HG03520 (cell line): ENCODE measurements around the gene NFE2.
"Not testable (repeated sequence)": the region's sequence is repeated elsewhere in the genome, so short reads cannot be mapped to it uniquely, and the experiment has no call there.

Experiments
- ATAC-seq: cut with Tn5 transposase; IDR thresholded peaks from one replicate; pipeline ENCODE4 v1.9.1; 2021; ENCODE audit warnings: mild to moderate bottlenecking, moderate library complexity; ENCODE audit not compliant: unreplicated experiment

Gene NFE2

GRCh38 chr12:54284070-54284780 lies 16.6 kb downstream of the NFE2 start:
- not testable (repeated sequence) for ATAC-seq

- ATAC-seq: no peak
These were observed 17.7 kb downstream of the NFE2 start for GRCh38 chr12:54282949-54283593.

- ATAC-seq: not testable (repeated sequence)
These were observed 19.1 kb downstream of the NFE2 start for GRCh38 chr12:54281694-54282093.

- ATAC-seq: not testable (repeated sequence)
These were observed 19.6 kb downstream of the NFE2 start for GRCh38 chr12:54281261-54281638.

GRCh38 chr12:54280468-54281260 lies 20.2 kb downstream of the NFE2 start, which contains the start of gene HNRNPA1:
TSS of gene HNRNPA1 (plus strand) at chr12:54280726. CDS start at chr12:54280808, 82 bp downstream.
- ATAC-seq: peak; percentile 84

GRCh38 chr12:54279632-54280467 lies 21.0 kb downstream of the NFE2 start, which contains the start of gene CBX5:
TSS of gene CBX5 (minus strand) at chr12:54280122. CDS start at chr12:54257650, 22,472 bp downstream.
- peak; percentile 60 for ATAC-seq

GRCh38 chr12:54279227-54279631 lies 21.6 kb downstream of the NFE2 start:
- no peak for ATAC-seq

- ATAC-seq: no peak
These were observed 23.0 kb downstream of the NFE2 start for GRCh38 chr12:54277823-54278276.

- no peak for ATAC-seq
These were observed 24.4 kb downstream of the NFE2 start for GRCh38 chr12:54276368-54276767.

GRCh38 chr12:54273981-54274380 lies 26.8 kb downstream of the NFE2 start:
- ATAC-seq: no peak

GRCh38 chr12:54272214-54272613 lies 28.6 kb downstream of the NFE2 start:
- no peak for ATAC-seq

- ATAC-seq: no peak
These were observed 30.5 kb downstream of the NFE2 start for GRCh38 chr12:54270345-54270744.

- ATAC-seq: no peak
These were observed 34.0 kb downstream of the NFE2 start for GRCh38 chr12:54266852-54267251.

- ATAC-seq: no peak
These were observed 35.4 kb downstream of the NFE2 start for GRCh38 chr12:54265364-54265812.

- no peak for ATAC-seq
These were observed 38.4 kb downstream of the NFE2 start for GRCh38 chr12:54262403-54262925.

GRCh38 chr12:54261815-54262402 lies 38.9 kb downstream of the NFE2 start:
- no peak for ATAC-seq

GRCh38 chr12:54259194-54260011 lies 41.4 kb downstream of the NFE2 start:
- ATAC-seq: peak; percentile 63

GRCh38 chr12:54258201-54258681 lies 42.6 kb downstream of the NFE2 start:
- no peak for ATAC-seq

GRCh38 chr12:54257332-54257731 lies 43.5 kb downstream of the NFE2 start:
- ATAC-seq: no peak
